Measurements from ENCODE around the gene PPARGC1A.

DNA sequence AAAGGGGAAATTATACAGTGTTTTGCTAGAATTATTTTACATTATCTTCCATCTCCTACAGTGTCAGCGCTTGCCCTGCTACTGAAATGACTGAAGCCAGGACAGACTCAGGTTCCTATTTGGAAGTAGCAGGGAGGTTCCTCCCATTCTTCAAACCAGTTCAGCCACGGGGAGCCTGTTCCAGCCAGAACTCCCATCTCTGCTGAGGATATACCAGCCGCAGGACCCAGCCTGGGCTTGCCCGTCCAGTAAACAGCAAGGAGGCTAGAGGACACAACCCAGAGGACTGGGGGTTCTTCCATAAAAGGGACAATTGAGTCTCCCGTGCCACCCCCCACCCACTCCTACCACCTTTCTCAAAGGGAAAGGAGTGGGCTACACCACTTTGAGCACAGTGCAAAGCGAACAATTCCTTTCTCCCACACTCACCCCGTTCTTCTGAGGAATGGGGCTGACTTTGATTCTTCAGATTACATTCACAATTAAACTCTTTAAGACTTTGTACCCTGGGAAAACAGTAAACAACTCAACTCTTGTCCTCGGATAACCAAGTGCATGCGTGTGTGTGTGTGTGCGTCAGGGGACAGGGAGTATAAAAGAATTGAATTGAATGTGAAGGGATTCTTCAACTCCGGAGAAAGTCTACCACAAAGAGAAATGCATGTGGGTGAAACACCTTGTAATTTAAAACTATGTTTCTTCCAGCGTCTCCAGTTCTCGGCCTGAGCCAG, 31.0 kb upstream of the PPARGC1A start:
- TF ChIP-seq, protein P1, sequence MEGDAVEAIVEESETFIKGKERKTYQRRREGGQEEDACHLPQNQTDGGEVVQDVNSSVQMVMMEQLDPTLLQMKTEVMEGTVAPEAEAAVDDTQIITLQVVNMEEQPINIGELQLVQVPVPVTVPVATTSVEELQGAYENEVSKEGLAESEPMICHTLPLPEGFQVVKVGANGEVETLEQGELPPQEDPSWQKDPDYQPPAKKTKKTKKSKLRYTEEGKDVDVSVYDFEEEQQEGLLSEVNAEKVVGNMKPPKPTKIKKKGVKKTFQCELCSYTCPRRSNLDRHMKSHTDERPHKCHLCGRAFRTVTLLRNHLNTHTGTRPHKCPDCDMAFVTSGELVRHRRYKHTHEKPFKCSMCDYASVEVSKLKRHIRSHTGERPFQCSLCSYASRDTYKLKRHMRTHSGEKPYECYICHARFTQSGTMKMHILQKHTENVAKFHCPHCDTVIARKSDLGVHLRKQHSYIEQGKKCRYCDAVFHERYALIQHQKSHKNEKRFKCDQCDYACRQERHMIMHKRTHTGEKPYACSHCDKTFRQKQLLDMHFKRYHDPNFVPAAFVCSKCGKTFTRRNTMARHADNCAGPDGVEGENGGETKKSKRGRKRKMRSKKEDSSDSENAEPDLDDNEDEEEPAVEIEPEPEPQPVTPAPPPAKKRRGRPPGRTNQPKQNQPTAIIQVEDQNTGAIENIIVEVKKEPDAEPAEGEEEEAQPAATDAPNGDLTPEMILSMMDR (IDR thresholded peaks at IDR 0.05) = no peak
- no peak for TF ChIP-seq POLR2AphosphoS5 (IDR thresholded peaks at IDR 0.05)
